Left ventricle myocardium inferior (tissue), 1 donor: ENCODE measurements around the gene ARL4D. TPM values are rescaled to one million over a fixed set of nuclear protein-coding genes. Genes with fewer than 3 reads are reported as not detected.
"Not testable (repeated sequence)": the region's sequence is repeated elsewhere in the genome, so short reads cannot be mapped to it uniquely, and the experiment has no call there.

ENCODE experiments used
- DNase-seq: peaks from one replicate; pipeline ENCODE4 v3.0.0-alpha.2; 2020
- H3K27ac ChIP-seq: fragments of 200-600 bp; replicated peaks from 2 replicates; pipeline ENCODE4 v1.8.0; 2021
- H3K27me3 ChIP-seq: fragments of 200-600 bp; 2 replicates; pipeline ENCODE4 v1.8.0; 2021; ENCODE audit warnings: low read depth
- H3K36me3 ChIP-seq: fragments of 200-600 bp; 2 replicates; pipeline ENCODE4 v1.8.0; 2021
- H3K4me1 ChIP-seq: fragments of 200-600 bp; 2 replicates; pipeline ENCODE4 v1.8.0; 2021
- H3K4me3 ChIP-seq: fragments of 200-600 bp; 2 replicates; pipeline ENCODE4 v1.8.0; 2021; ENCODE audit warnings: mild to moderate bottlenecking, moderate library complexity
- H3K9me3 ChIP-seq: fragments of 200-600 bp; replicated peaks from 2 replicates; pipeline ENCODE4 v1.8.0; 2021
- intact Hi-C: fragments of 100-400 bp; cut with micrococcal nuclease; formaldehyde crosslinking; loops from one replicate; pipeline ENCODE4 v1.11.0; 2022
- total RNA-seq: library from RNA; stranded (reverse); fragmentation: NEBNext Ultra II Directional; extraction: Animal tissue kit (Norgen Biotek cat#: 25700); gene quantifications from one replicate; pipeline ENCODE4 v1.2.1, GENCODE V29; 2021
- TF ChIP-seq, protein P1 (sequence below): fragments of 200-600 bp; IDR thresholded peaks from 2 replicates; pipeline ENCODE4 v1.8.0; 2021; ENCODE audit warnings: antibody characterized with exemption, mild to moderate bottlenecking, borderline replicate concordance
- donor health status: DM: no; HTN: yes; CAD: no; lungs with severe emphysema.

Gene ARL4D
- total RNA-seq, 1 donor from 2014 or later: 7.1 TPM

DNA sequence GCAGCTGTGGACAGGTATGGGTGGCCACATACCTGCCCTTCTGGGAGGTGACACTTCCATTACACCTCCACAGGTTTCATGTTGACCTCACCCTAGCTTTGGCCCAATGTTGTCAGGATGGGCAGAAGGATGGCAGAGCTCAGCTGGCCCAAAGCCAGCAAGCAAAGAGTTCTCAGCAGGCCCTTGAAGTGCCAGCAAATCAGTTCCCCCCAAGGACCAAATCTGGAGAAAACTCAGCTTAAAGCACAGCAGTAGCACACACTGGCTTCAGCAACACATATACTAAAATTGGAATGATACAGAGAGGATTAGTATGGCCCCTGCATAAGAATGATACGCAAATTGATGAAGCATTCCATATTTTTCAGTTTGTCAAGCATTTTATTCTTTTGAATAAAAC is 13.4 kb downstream of the ARL4D start:
- Histone ChIP-seq H3K27ac (peak overlapping the region; percentile 64), H3K4me1 (peaks cover 26% of the 10 kb centered on the region), H3K36me3 (no peaks in the 10 kb centered on the region), H3K4me3 (no peak overlapping the region), H3K27me3 (no peaks in the 10 kb centered on the region), H3K9me3 (no peaks in the 10 kb centered on the region)
- intact Hi-C loops: no loop called here
- TF ChIP-seq, protein P1, sequence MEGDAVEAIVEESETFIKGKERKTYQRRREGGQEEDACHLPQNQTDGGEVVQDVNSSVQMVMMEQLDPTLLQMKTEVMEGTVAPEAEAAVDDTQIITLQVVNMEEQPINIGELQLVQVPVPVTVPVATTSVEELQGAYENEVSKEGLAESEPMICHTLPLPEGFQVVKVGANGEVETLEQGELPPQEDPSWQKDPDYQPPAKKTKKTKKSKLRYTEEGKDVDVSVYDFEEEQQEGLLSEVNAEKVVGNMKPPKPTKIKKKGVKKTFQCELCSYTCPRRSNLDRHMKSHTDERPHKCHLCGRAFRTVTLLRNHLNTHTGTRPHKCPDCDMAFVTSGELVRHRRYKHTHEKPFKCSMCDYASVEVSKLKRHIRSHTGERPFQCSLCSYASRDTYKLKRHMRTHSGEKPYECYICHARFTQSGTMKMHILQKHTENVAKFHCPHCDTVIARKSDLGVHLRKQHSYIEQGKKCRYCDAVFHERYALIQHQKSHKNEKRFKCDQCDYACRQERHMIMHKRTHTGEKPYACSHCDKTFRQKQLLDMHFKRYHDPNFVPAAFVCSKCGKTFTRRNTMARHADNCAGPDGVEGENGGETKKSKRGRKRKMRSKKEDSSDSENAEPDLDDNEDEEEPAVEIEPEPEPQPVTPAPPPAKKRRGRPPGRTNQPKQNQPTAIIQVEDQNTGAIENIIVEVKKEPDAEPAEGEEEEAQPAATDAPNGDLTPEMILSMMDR: no peak
- no peak for DNase-seq

DNA sequence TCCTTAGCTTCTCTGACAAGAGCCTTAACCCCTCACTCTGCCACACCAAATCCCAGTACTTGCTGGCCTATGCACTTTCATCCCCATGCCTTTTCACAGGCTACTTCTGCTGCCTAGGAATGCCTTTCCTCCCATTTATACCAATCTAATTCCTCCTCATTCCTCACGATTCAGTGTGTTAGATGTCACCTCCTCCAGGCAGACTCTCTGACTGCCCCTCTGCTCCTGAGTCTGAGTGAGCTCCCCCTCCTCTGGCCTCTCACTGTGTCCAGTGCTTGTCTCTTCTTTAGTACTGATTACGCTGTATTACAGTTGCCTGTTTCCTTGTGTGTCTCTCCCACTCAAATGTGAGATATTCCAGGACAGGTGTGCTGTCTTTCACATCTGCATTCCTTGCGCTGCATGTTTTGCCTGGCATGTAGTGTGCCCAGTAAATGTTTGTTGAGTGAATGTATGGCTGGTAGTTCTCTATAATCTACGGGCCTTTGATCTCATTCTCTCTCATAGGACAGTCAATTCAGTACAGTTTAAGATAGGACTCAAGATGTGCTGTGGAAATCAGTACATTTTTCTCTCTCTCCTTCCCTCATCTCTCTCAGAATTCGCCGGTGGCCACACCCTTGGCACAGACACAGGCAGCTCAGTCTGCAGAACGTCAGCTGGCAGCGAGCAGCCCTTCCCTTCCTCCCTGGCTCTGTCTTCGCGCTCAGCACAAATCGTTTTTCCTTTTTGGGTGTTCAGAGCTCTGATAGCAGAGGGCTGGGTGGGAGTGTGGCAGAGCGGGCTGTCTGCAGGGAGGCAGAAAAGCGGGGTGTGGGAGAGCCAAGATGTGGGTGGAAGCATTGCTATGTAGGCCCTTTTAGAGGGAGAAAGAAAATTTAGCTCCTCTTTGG is 18.5 kb downstream of the ARL4D start:
- H3K9me3 ChIP-seq: no peaks in the 10 kb centered on the region
- TF ChIP-seq, protein P1: no peak
- peak; percentile 77 for DNase-seq
- H3K27ac ChIP-seq: peak overlapping the region; percentile 76
- H3K4me1 ChIP-seq: peaks cover 29% of the 10 kb centered on the region
- intact Hi-C loops: loop anchor here (5.0 kb wide), 1 partner anchor 50 kb away; no protein-coding TSS in a partner anchor
- H3K36me3 ChIP-seq: no peaks in the 10 kb centered on the region
- peak overlapping the region; percentile 6 for H3K4me3 ChIP-seq
- H3K27me3 ChIP-seq: no peaks in the 10 kb centered on the region

DNA sequence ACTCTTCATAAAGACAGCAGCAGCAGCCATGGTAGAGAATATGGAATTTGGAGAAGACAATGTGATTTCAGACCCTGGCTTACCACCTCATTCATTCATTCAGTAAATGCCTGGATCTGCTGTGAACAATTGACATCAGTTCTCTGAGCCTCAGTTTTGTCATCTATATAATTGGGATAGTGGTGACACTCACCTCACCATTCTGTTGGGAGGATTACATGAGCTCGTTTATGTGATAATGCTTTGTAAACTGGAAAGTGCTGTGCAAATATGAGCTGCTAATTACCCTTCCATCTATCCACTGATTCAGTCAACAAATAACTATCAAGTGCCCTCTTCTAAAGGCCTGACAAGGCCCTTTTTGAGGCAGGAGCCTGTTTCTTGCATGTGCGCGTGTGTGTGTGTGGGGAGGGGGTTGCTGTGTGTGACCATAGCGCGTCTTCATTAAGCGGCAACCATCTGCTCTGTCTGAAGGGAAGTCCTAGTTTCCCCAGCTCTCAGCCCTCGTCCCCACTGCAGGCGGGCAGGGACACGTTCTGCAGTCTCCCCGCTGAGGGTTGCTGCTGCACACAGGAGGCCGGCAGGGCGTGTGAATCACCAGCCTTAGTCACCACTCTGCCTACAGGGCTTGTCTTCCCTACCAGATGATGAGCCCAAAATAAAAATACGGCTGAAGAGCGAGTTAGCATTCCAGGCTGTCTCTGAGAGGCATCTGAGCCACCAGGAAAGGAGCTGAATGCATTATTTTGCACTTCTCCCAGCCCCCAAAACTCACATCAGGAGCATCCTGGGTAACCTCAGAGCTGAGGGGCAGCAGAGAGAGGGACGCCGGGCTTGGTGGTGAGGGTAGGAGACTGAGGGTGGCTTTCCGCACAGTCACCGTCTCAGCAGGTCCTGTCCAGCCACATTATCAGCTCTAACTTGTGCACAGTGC is 19.9 kb downstream of the ARL4D start:
- Histone ChIP-seq H3K27ac (peak overlapping the region; percentile 76), H3K4me1 (peaks cover 26% of the 10 kb centered on the region), H3K4me3 (no peak overlapping the region), H3K9me3 (no peaks in the 10 kb centered on the region), H3K27me3 (peaks cover 2% of the 10 kb centered on the region), H3K36me3 (no peaks in the 10 kb centered on the region)
- TF ChIP-seq, protein P1: no peak
- intact Hi-C loops: loop anchor here (5.0 kb wide), 1 partner anchor 49 kb away; no protein-coding TSS in a partner anchor
- DNase-seq: peak; percentile 38

- H3K27me3 ChIP-seq, DNase-seq, H3K9me3 ChIP-seq, H3K4me3 ChIP-seq, H3K36me3 ChIP-seq: not testable (repeated sequence)
- H3K4me1 ChIP-seq: peaks cover 26% of the 10 kb centered on the region
- intact Hi-C loops: loop anchor here (5.0 kb wide), 1 partner anchor 48 kb away; no protein-coding TSS in a partner anchor
- peak overlapping the region; percentile 33 for H3K27ac ChIP-seq
Measured at GRCh38 chr17:43419375-43419882, 20.6 kb downstream of the ARL4D start.

- Histone ChIP-seq H3K4me1 (peaks cover 4% of the 10 kb centered on the region), H3K36me3 (no peaks in the 10 kb centered on the region), H3K4me3 (no peak overlapping the region), H3K27ac (no peak overlapping the region), H3K27me3 (peaks cover 28% of the 10 kb centered on the region), H3K9me3 (no peaks in the 10 kb centered on the region)
- intact Hi-C loops: no loop called here
- no peak for DNase-seq
- TF ChIP-seq, protein P1: no peak
Measured at GRCh38 chr17:43423777-43424455, 25.1 kb downstream of the ARL4D start.
